Endothelial cell of umbilical vein (primary cell): ENCODE measurements around the gene TLE4. TPM values are rescaled to one million over a fixed set of nuclear protein-coding genes. Genes with fewer than 3 reads are reported as not detected.
A peak's percentile ranks its signal among the peaks of the same experiment; 100 is the strongest.

Source experiments
- BruUV-seq: library from RNA; stranded (reverse); fragments of 400-500 nt; replicated peaks from 2 replicates; lab custom pipeline; 2021; lab: Mats Ljungman, UMichigan
- CTCF ChIA-PET: fragments of 300-600, 350-600 bp; sonication (Branson Sonifier 250); formaldehyde crosslinking; loops from one replicate; lab custom pipeline; 2021; ENCODE audit warnings: antibody characterized with exemption, inconsistent platforms; lab: Charles Lee
- POLR2A ChIA-PET: fragments of 300-600, 350-600 bp; sonication (Branson Sonifier 250); formaldehyde crosslinking; loops from one replicate; lab custom pipeline; 2021; ENCODE audit warnings: antibody characterized with exemption, inconsistent platforms; lab: Charles Lee
- DNase-seq: peaks from one replicate; pipeline ENCODE4 v3.0.0-alpha.2; 2011; ENCODE audit warnings: low read depth, low spot score
- FAIRE-seq: peaks from 2 replicates; lab custom pipeline; 2011; peaks lifted over from hg19 to GRCh38; lab: Jason Lieb, UNC
- H2AFZ ChIP-seq: 2 replicates; pipeline ENCODE4 v1.6.0; 2012; ENCODE audit warnings: low read depth, low read length, control low read depth, inconsistent platforms
- H3K27ac ChIP-seq: 2 replicates; pipeline ENCODE4 v1.5.1; 2011; ENCODE audit warnings: low read depth, mild to moderate bottlenecking, control low read depth, low read length, moderate library complexity; ENCODE audit not compliant: insufficient read depth
- H3K27me3 ChIP-seq, 2 experiments: 2 replicates each; pipeline versions ENCODE4 v1.6.0 to v1.6.1; 2011; ENCODE audit warnings: low read length in 2 of 2, mixed read lengths in 1 of 2; ENCODE audit not compliant: control insufficient read depth in 2 of 2, insufficient read depth in 2 of 2
- H3K36me3 ChIP-seq, 2 experiments: 2 replicates in 1 of 2; 3 replicates in 1 of 2; pipeline ENCODE4 v1.5.1; 2011; ENCODE audit warnings: low read length in 2 of 2, mild to moderate bottlenecking in 1 of 2, moderate library complexity in 1 of 2; ENCODE audit not compliant: control insufficient read depth in 2 of 2, insufficient read depth in 2 of 2; ENCODE audit errors: extremely low read depth in 1 of 2
- H3K4me1 ChIP-seq: 3 replicates; pipeline ENCODE4 v1.5.1; 2011; ENCODE audit warnings: mild to moderate bottlenecking, low read length; ENCODE audit not compliant: control insufficient read depth, insufficient read depth; ENCODE audit errors: extremely low read depth
- H3K4me2 ChIP-seq: 2 replicates; pipeline ENCODE4 v1.6.1; 2011; ENCODE audit warnings: low read length, control low read depth, mixed read lengths; ENCODE audit not compliant: insufficient read depth
- H3K4me3 ChIP-seq, 3 experiments: fragments of 200-600 bp in 1 of 3; sonication (generic), shearing (Covaris generic) in 1 of 3; replicated peaks in 1 of 3; 2 replicates each; pipeline ENCODE4 v1.5.1; 2011 to 2016; ENCODE audit warnings: control low read depth in 3 of 3, low read length in 3 of 3, mild to moderate bottlenecking in 2 of 3, inconsistent platforms in 1 of 3, low read depth in 1 of 3, moderate library complexity in 1 of 3; ENCODE audit not compliant: insufficient read depth in 1 of 3
- H3K79me2 ChIP-seq: 2 replicates; pipeline ENCODE4 v1.6.0; 2012; ENCODE audit warnings: low read length, inconsistent platforms; ENCODE audit not compliant: control insufficient read depth, insufficient read depth
- H3K9ac ChIP-seq: replicated peaks from 2 replicates; pipeline ENCODE3; 2011; ENCODE audit warnings: low read length, control low read depth; ENCODE audit not compliant: insufficient read depth; ENCODE audit errors: extremely low read depth
- H3K9me1 ChIP-seq: replicated peaks from 3 replicates; pipeline ENCODE4 v1.6.0; 2011; ENCODE audit warnings: mild to moderate bottlenecking, low read length; ENCODE audit not compliant: control insufficient read depth, insufficient read depth; ENCODE audit errors: extremely low read depth
- H3K9me3 ChIP-seq: replicated peaks from 2 replicates; pipeline ENCODE4 v1.5.1; 2012; ENCODE audit warnings: low read length, inconsistent platforms; ENCODE audit not compliant: control insufficient read depth, insufficient read depth
- H4K20me1 ChIP-seq: replicated peaks from 2 replicates; pipeline ENCODE3; 2011; ENCODE audit warnings: mild to moderate bottlenecking, low read length; ENCODE audit not compliant: control insufficient read depth, insufficient read depth; ENCODE audit errors: extremely low read depth
- CTCF ChIP-seq, 2 donors: IDR thresholded peaks; 1 replicate in 1 of 2; 2 replicates in 1 of 2; pipeline ENCODE4 v1.5.1; 2011; ENCODE audit warnings: low read length in 2 of 2, mild to moderate bottlenecking in 2 of 2, moderate library complexity in 2 of 2, control low read depth in 1 of 2, inconsistent platforms in 1 of 2, low read depth in 1 of 2; ENCODE audit not compliant: insufficient read depth in 1 of 2; ENCODE audit errors: extremely low read depth in 1 of 2
- EZH2 ChIP-seq: IDR thresholded peaks from 2 replicates; pipeline ENCODE4 v1.6.1; 2012; ENCODE audit warnings: borderline replicate concordance, low read depth, mild to moderate bottlenecking, moderate library complexity, low read length, inconsistent platforms; ENCODE audit not compliant: severe bottlenecking
- FOS ChIP-seq: IDR thresholded peaks from 2 replicates; pipeline ENCODE4 v1.6.1; 2011; ENCODE audit warnings: mild to moderate bottlenecking, low read length, moderate library complexity, borderline replicate concordance; ENCODE audit not compliant: insufficient read depth
- GATA2 ChIP-seq: IDR thresholded peaks from 2 replicates; pipeline ENCODE4 v1.7.0; 2011; ENCODE audit warnings: low read depth, mild to moderate bottlenecking, moderate library complexity, mixed read lengths, low read length; ENCODE audit not compliant: insufficient read length, insufficient read depth
- JUN ChIP-seq: IDR thresholded peaks from 2 replicates; pipeline ENCODE4 v1.6.1; 2011; ENCODE audit warnings: borderline replicate concordance, low read depth; ENCODE audit not compliant: insufficient read length, insufficient read depth
- MYC ChIP-seq: IDR thresholded peaks from one replicate; pipeline ENCODE4 v1.6.1; 2011; ENCODE audit warnings: mild to moderate bottlenecking, low read depth, low read length
- POLR2A ChIP-seq: IDR thresholded peaks from 2 replicates; pipeline ENCODE4 v1.6.1; 2012; ENCODE audit warnings: low read depth, mild to moderate bottlenecking, control low read depth, low read length
- POLR2AphosphoS5 ChIP-seq: IDR thresholded peaks from 2 replicates; pipeline ENCODE4 v1.6.1; 2012; ENCODE audit warnings: low read depth, mild to moderate bottlenecking, control low read depth, low read length, moderate library complexity; ENCODE audit not compliant: insufficient read depth
- dilution Hi-C: fragments of 300-500 bp; cut with MboI; formaldehyde crosslinking; loops from one replicate; pipeline ENCODE4 v1.15.0; 2019; ENCODE audit warnings: low sequenced_read_pairs; ENCODE audit not compliant: extremely low pct_ligation_motif_present
- intact Hi-C: fragments of 100-400 bp; cut with micrococcal nuclease; formaldehyde crosslinking; loops from one replicate; pipeline ENCODE4 v1.10.0; 2022
- polyA plus RNA-seq, 4 experiments: library from polyadenylated mRNA; depleted of rRNA in 3 of 4; stranded (reverse) in 3 of 4; unstranded in 1 of 4; fragments of >200 nt; gene quantifications; 2 replicates each; pipeline versions ENCODE4 v1.2.1 to v1.2.3, GENCODE V29; 2011 to 2012; ENCODE audit warnings: missing spikeins in 1 of 4
- total RNA-seq: library from RNA; stranded (reverse); gene quantifications from 2 replicates; pipeline ENCODE4 v1.2.3, GENCODE V29; 2021
- TF ChIP-seq, protein P1 (sequence below): IDR thresholded peaks from 2 replicates; pipeline ENCODE4 v1.6.1; 2011; ENCODE audit not compliant: insufficient read depth, insufficient read length

TLE4 gene
- total and polyA plus RNA-seq, 2 donors (not counting 3 experiments of a cell fraction or from before 2014, with no cell fraction given), result 31.4 to 32.3 TPM

GRCh38 chr9:79574781-79575180 lies 3.0 kb downstream of the TLE4 start:
- FAIRE-seq, result peak; percentile 78
- ChIA-PET POLR2A (no interaction called here), CTCF (no interaction called here)
- Histone ChIP-seq H2AFZ (no peak overlapping the region), H4K20me1 (no peaks in the 10 kb centered on the region), H3K4me3 (peak overlapping the region in 1 of 3 experiments; percentile 95), H3K36me3 (no peaks in the 10 kb centered on the region), H3K9me1 (no peaks in the 10 kb centered on the region), H3K79me2 (peaks cover 12% of the 10 kb centered on the region), H3K27ac (no peak overlapping the region), H3K9me3 (no peaks in the 10 kb centered on the region), H3K9ac (no peak overlapping the region), H3K4me2 (peak overlapping the region; percentile 98), H3K27me3 (no peaks in the 10 kb centered on the region), H3K4me1 (peaks cover 28% of the 10 kb centered on the region)
- intact Hi-C loops, result loop anchor here (5.0 to 10.0 kb wide), 4 partner anchors 150 to 1277 kb away; partner anchors contain the start of gene PSAT1
- dilution Hi-C loops, result no loop called here
- DNase-seq, result no peak
- TF ChIP-seq CTCF (IDR thresholded peaks at IDR 0.05; ENCODE audit: extremely low read depth in 1 of 2, insufficient read depth in 1 of 2, low read depth in 1 of 2, low read length in 2 of 2) (no peak), JUN (no peak), POLR2A (no peak), EZH2 (no peak), FOS (no peak), POLR2AphosphoS5 (no peak), GATA2 (no peak), MYC (no peak)
- TF ChIP-seq, protein P1, sequence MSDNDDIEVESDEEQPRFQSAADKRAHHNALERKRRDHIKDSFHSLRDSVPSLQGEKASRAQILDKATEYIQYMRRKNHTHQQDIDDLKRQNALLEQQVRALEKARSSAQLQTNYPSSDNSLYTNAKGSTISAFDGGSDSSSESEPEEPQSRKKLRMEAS, result no peak
- BruUV-seq, result no TSS peak
